Measurements from ENCODE around the gene ACAT1.

- TF ChIP-seq POLR2A (IDR thresholded peaks at IDR 0.05; ENCODE audit: low read depth, low read length) = no peak
- no peak for TF ChIP-seq SPI1 (IDR thresholded peaks at IDR 0.05; ENCODE audit: low read depth, low read length)
Observed at GRCh38 chr11:108092134-108092533, 29.2 kb upstream of the ACAT1 start.

All from GM12891 (cell line).